Transverse colon (tissue), 4 donors: ENCODE data around the gene HIPK2. TPM values are rescaled to one million over a fixed set of nuclear protein-coding genes. Genes with fewer than 3 reads are reported as not detected.
A peak's percentile ranks its signal among the peaks of the same experiment; 100 is the strongest.

ENCODE experiments used
- DNase-seq: peaks from one replicate; pipeline ENCODE4 v3.0.0-alpha.2; 2019
- H3K27ac ChIP-seq, 4 donors: fragments of 200-600 bp; sonication (generic); 2 replicates each; pipeline ENCODE4 v1.5.1; 2016 to 2018; ENCODE audit warnings: inconsistent platforms in 4 of 4
- H3K27me3 ChIP-seq: fragments of 200-600 bp; sonication (generic); 2 replicates; pipeline ENCODE4 v1.5.1; 2017; ENCODE audit warnings: inconsistent platforms
- H3K36me3 ChIP-seq, 4 donors: fragments of 200-600 bp; sonication (generic); 2 replicates each; pipeline ENCODE4 v1.5.1; 2017 to 2019; ENCODE audit warnings: inconsistent platforms in 4 of 4
- H3K4me1 ChIP-seq, 4 donors: fragments of 200-600 bp; sonication (generic); 2 replicates each; pipeline ENCODE4 v1.5.1; 2017 to 2020; ENCODE audit warnings: inconsistent platforms in 4 of 4
- H3K4me3 ChIP-seq, 4 donors: fragments of 200-600 bp; sonication (generic); 1 replicate in 1 of 4; 2 replicates in 3 of 4; pipeline versions ENCODE4 v1.5.1 to v1.6.1; 2017 to 2019; ENCODE audit warnings: inconsistent platforms in 4 of 4
- H3K9me3 ChIP-seq, 2 donors: fragments of 200-600 bp; sonication (generic); 2 replicates each; pipeline ENCODE4 v1.5.1; 2017 to 2019; ENCODE audit warnings: inconsistent platforms in 2 of 2
- EP300 ChIP-seq: sonication (generic); formaldehyde crosslinking; IDR thresholded peaks from one replicate; pipeline ENCODE4 v1.6.1; 2017; ENCODE audit warnings: antibody characterized with exemption, low read depth
- POLR2A ChIP-seq: fragments of 450-650 bp; IDR thresholded peaks from one replicate; pipeline ENCODE4 v1.6.1; 2016; ENCODE audit warnings: antibody characterized with exemption, mild to moderate bottlenecking, moderate library complexity
- POLR2AphosphoS5 ChIP-seq, 3 donors: sonication (generic); formaldehyde crosslinking; IDR thresholded peaks; one replicate each; pipeline ENCODE4 v1.6.1; 2016; ENCODE audit warnings: antibody characterized with exemption in 3 of 3
- WGBS, 2 donors: methylation state at CpG; one replicate each; pipeline ENCODE4 v1.1.5; 2018; ENCODE audit warnings: low coverage in 1 of 2; 5-methylcytosine and 5-hydroxymethylcytosine counted together
- in situ Hi-C, 4 donors: fragments of 200-750 bp; cut with MboI; loops; one replicate each; pipeline versions ENCODE4 v1.15.0 to v1.15.1; 2017; ENCODE audit warnings: low sequenced_read_pairs in 3 of 4, low pct_ligation_motif_present in 1 of 4, low pct_unique_long_range_greater_than_20kb in 1 of 4
- intact Hi-C: fragments of 100-400 bp; cut with DNase I; formaldehyde crosslinking; loops from one replicate; pipeline ENCODE4 v1.15.1; 2023; ENCODE audit warnings: low total_unique reads
- total RNA-seq, 4 donors: library from RNA; depleted of rRNA; stranded (reverse); fragments of >200 nt; gene quantifications; one replicate each; pipeline ENCODE4 v1.1.0, GENCODE V29; 2016
- TF ChIP-seq, protein P1 (sequence below), 5 experiments: fragments of 200-600 bp in 3 of 5; fragments of 450-650 bp in 2 of 5; sonication (generic) in 3 of 5; IDR thresholded peaks; 1 replicate in 2 of 5; 2 replicates in 3 of 5; pipeline ENCODE4 v1.5.1; 2016 to 2017; ENCODE audit warnings: antibody characterized with exemption in 5 of 5, inconsistent platforms in 3 of 5, mild to moderate bottlenecking in 2 of 5, moderate library complexity in 1 of 5

Gene HIPK2
- total RNA-seq, 4 donors from 2014 or later: 27.3 to 40.3 (median 33.6) TPM

DNA sequence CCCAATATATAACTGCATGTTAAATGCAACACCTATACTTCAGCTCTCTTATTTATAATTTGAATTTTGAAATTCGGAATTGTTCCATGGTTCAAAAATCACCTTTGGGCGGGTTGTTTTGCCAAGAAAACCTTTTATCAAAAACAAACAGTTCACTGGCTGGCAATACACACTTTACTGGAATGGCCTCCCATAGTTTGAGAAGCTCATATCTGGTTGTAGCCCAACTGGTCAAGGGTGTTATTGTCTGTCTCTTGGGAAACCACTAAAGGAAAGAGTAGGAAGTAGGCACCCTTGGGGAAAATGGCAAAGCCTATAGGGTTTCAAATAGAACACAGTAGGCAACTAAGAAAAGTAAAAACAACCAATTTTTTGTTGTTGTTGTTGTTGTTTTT lies 117.9 kb downstream of the HIPK2 start:
- intact Hi-C loops (no loop called here), in situ Hi-C loops (no loop called here)
- TF ChIP-seq, protein P1, sequence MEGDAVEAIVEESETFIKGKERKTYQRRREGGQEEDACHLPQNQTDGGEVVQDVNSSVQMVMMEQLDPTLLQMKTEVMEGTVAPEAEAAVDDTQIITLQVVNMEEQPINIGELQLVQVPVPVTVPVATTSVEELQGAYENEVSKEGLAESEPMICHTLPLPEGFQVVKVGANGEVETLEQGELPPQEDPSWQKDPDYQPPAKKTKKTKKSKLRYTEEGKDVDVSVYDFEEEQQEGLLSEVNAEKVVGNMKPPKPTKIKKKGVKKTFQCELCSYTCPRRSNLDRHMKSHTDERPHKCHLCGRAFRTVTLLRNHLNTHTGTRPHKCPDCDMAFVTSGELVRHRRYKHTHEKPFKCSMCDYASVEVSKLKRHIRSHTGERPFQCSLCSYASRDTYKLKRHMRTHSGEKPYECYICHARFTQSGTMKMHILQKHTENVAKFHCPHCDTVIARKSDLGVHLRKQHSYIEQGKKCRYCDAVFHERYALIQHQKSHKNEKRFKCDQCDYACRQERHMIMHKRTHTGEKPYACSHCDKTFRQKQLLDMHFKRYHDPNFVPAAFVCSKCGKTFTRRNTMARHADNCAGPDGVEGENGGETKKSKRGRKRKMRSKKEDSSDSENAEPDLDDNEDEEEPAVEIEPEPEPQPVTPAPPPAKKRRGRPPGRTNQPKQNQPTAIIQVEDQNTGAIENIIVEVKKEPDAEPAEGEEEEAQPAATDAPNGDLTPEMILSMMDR (IDR thresholded peaks at IDR 0.05): no peak
- TF ChIP-seq POLR2AphosphoS5 (IDR thresholded peaks at IDR 0.05) (no peak), EP300 (no peak), POLR2A (no peak)
- peaks cover 25 to 43% (median 28%) of the 10 kb centered on the region in 4 donors for H3K4me1 ChIP-seq
- H3K27me3 ChIP-seq: no peaks in the 10 kb centered on the region
- H3K9me3 ChIP-seq: no peaks in the 10 kb centered on the region
- H3K27ac ChIP-seq: peak overlapping the region in 3 of 4 donors; percentile 53 to 73 (median 68)
- H3K4me3 ChIP-seq: no peak overlapping the region
- no peaks in the 10 kb centered on the region for H3K36me3 ChIP-seq
- DNase-seq: no peak
- WGBS, 2 donors: 50 to 68% methylated on average over 2 of the region's 2 CpGs

DNA sequence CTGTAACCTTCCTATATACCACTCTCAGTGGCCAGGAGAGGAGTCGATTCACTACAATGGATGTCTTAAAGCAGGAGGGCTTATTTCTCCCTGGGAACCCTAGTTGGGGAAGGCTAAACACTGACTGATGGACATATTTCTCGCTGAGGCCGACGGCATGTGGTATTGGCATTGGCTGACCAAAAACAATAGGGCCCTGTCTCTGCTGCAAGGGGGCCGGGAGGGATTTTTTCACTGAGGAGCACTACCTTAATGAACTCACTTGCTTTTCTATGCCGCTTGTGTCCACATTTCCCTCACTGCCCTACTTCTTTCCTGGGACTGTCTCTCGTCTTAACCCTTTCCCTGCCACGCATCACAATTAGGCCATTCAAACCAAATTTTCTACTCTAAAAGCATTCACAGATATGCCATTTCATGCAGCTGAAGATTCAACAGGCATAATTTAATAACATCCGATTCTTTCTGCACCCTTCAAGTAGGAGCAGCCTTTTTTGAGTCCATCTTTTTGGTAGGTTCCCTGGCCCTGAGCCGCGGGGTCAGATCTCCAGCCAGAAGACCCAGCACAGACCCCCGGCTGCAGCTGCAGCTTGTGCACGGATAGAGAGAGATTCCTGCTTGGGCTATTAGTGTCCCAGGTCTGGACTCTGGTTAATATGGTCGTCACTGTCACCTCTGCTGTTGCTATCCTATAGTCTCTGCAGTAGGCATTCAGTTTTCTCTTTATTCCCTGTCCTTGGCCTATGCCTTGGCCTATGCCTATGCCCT lies 118.7 kb downstream of the HIPK2 start:
- H3K4me3 ChIP-seq: no peak overlapping the region
- in situ Hi-C loops (no loop called here), intact Hi-C loops (no loop called here)
- WGBS, 2 donors: 80 to 95% methylated on average over 3 to 14 of the region's 14 CpGs
- TF ChIP-seq, protein P1 (IDR thresholded peaks at IDR 0.05): no peak
- TF ChIP-seq POLR2A: no peak
- no peaks in the 10 kb centered on the region for H3K9me3 ChIP-seq
- H3K27ac ChIP-seq: no peak overlapping the region
- DNase-seq: no peak
- no peaks in the 10 kb centered on the region for H3K27me3 ChIP-seq
- H3K36me3 ChIP-seq: no peaks in the 10 kb centered on the region
- peaks cover 25 to 47% (median 28%) of the 10 kb centered on the region in 4 donors for H3K4me1 ChIP-seq

DNA sequence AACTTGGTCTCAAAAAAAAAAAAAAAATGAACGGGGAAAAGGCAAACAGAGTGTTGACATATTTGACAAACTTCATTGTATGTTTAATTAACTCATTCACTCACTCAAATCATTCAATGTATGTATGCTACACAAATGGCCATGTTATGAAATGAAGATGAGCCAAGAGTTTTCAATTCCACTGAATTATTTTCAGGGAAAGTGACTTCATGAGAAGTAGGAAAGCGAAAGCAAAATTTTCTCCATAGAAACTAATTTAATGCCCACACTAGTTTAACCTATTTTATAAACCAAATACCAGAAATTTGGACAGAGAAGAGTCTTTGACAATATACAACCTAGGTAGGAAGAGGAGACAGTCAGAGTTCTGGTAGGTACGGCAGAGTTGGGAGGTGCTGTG lies 119.5 kb downstream of the HIPK2 start:
- H3K9me3 ChIP-seq: no peaks in the 10 kb centered on the region
- H3K27ac ChIP-seq: no peak overlapping the region
- H3K27me3 ChIP-seq: no peaks in the 10 kb centered on the region
- DNase-seq: no peak
- H3K4me1 ChIP-seq: peaks cover 23 to 50% (median 28%) of the 10 kb centered on the region in 4 donors
- in situ Hi-C loops (no loop called here), intact Hi-C loops (no loop called here)
- no peaks in the 10 kb centered on the region for H3K36me3 ChIP-seq
- WGBS, 2 donors: 74 to 84% methylated on average over 3 of the region's 3 CpGs
- TF ChIP-seq, protein P1 (IDR thresholded peaks at IDR 0.05): no peak
- no peak for TF ChIP-seq POLR2AphosphoS5 (IDR thresholded peaks at IDR 0.05)
- no peak for TF ChIP-seq POLR2A
- TF ChIP-seq EP300: no peak
- no peak overlapping the region for H3K4me3 ChIP-seq

DNA sequence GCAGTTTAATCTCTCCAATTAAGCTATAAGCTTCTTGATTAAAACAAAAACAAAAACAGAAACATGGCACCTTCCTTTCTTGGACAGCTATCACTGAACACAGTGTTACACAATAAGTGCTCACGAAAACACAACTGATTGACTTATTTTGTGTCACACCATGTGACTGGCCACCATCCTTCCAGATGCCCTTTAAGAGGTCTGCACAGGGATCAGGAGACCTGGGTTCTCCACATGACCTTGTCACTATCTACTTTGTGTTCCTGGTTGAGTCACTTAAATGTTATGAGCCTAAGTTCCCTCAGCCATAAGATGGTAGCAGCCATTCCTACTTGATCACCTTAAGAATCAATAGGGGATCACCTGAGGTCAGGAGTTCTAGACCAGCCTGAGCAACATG lies 120.1 kb downstream of the HIPK2 start:
- TF ChIP-seq POLR2A: no peak
- TF ChIP-seq, protein P1 (IDR thresholded peaks at IDR 0.05): no peak
- TF ChIP-seq EP300: no peak
- Histone ChIP-seq H3K4me3 (no peak overlapping the region), H3K27ac (no peak overlapping the region), H3K9me3 (no peaks in the 10 kb centered on the region), H3K27me3 (no peaks in the 10 kb centered on the region), H3K36me3 (no peaks in the 10 kb centered on the region), H3K4me1 (peaks cover 19 to 52% (median 23%) of the 10 kb centered on the region in 4 donors)
- WGBS, 2 donors: 93 to 100% methylated on average over 1 of the region's 1 CpG
- DNase-seq: no peak
- intact Hi-C loops (no loop called here), in situ Hi-C loops (no loop called here)
